HG03442 (cell line): ENCODE data around the gene ZSWIM4.

Source experiments
- ATAC-seq: cut with Tn5 transposase; IDR thresholded peaks from one replicate; pipeline ENCODE4 v1.9.1; 2021; ENCODE audit warnings: mild to moderate bottlenecking, moderate library complexity; ENCODE audit not compliant: unreplicated experiment

Gene ZSWIM4

DNA sequence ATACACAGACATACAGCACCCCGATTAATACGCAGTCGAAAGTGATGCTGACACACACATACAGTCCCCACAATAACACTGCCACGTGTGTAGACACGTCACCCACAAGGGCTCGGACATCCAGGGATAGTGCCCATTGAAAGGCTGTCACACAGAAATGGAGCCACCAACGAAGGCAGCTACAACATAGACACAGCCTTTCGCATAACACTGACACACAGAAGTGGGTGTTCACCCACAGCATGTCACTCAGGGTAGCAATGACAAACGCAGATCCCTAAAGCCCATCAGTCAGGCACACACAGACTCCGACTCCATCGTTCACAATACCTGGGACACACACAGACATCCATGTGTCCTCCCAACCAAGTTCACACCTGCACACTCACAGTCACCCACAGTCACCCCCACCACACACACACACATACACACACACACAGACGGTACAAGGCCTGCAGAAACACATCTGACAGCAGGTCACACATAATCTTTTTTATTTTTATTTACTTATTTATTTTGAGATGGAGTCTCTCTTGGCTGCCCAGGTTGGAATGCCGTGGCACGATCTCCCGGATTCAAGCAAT, 71.3 kb downstream of the ZSWIM4 start:
- ATAC-seq: no peak

DNA sequence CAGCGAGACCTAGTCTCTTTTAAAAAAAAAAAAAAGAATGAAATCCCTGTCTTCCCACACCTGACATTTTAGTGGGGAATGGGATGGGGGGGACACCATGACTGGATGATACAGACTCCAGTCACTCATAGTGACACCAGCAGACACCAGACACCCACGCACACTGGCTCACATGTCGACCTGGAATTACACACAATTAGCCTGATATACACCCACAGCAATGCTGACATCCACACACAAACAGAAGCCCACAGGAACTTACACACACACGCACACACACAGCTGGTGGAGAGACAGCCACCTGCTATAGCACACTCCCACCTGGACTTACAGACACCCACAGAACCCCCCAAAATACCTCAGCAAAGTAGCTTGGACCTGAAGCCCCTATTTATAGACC, 73.4 kb downstream of the ZSWIM4 start:
- ATAC-seq: no peak

DNA sequence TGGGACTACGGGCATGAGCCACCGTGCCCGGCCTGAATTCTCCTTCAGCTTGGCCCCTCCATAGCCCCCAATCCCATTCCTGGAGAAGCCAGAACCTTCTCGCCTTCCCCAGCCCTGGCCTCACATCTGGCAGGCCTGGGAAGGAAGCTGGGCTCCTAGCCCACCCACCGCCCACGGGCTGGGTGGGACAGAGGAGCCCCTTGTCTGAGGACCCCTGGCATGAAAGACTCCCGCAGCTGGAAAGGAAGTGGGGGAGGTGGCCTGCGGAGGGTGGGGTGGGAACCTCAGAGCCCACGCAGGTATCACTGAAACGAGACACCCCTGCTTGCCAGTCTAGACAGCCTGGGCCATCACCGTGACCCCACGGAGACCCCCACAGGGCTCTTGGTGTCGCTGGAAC, 74.0 kb downstream of the ZSWIM4 start:
- ATAC-seq: no peak

DNA sequence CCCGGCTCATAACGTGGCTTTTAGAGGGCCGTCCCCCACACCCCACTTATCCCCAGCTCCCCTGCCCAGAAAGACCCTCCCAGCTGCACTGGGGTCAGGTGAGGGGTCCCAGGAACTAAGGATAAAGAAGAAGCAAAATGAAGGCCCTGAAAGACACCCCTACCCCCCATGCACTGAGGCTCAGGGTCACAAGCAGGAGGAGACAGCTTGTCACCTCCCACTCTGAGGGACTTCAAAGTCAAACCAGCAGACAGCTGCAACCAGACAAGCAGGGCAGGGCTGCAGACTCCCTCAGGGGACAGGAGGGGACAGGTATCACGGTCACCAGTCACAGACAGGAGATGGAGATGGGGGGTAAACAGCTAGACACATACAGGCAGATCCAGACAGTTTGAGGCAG, 75.6 kb downstream of the ZSWIM4 start:
- no peak for ATAC-seq

DNA sequence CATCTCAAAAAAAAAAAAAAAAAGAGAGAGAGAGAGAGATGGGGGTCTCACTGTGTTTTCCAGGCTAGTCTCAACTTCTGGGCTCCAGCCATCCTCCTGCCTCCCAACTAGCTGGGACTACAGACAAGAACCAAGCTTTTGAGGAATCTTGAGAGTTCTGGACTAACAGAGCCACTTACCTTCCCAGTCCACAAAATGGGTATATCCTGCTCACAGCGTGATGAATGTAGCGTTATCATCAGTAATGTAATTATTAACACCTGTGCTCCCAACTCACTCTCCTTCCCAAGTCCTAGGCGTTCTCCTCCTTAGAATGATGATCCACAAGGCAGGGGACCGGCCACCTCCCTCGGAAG, 77.1 kb downstream of the ZSWIM4 start:
- no peak for ATAC-seq

DNA sequence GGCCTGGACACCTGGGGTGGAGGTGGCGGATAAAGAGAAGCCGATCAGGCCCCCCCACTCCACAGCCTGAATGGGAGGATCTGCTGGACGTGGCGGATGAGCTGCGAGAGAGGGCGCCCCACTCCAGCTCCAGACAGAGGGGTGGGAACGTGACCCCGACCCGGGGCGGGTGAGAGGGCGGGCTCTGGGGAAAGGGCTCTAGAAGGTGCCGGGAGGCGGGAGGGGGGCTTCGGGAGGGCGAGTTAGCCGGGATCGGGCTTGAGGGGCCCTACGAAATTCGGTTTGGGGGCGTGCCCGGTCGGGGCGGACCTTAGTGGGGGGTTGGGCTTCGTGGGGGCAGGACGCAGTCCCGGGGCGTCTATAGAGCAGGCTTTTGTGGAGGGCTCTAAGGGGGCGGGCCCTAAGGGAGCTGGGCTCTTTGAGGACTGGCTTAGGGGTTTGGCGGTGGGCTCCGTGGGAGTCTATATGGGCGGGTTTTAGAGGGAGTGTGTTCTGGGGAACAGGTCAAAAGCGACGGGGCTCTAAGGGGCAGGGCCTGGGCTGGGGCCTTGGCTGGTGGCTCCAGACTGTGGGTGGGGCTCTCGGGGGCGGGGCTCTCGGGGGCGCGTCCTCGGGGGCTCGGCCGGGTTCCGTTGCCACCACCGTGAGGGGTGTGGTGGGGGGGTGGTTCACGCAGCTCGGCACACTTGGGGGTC, 77.6 kb downstream of the ZSWIM4 start:
- ATAC-seq: no peak

DNA sequence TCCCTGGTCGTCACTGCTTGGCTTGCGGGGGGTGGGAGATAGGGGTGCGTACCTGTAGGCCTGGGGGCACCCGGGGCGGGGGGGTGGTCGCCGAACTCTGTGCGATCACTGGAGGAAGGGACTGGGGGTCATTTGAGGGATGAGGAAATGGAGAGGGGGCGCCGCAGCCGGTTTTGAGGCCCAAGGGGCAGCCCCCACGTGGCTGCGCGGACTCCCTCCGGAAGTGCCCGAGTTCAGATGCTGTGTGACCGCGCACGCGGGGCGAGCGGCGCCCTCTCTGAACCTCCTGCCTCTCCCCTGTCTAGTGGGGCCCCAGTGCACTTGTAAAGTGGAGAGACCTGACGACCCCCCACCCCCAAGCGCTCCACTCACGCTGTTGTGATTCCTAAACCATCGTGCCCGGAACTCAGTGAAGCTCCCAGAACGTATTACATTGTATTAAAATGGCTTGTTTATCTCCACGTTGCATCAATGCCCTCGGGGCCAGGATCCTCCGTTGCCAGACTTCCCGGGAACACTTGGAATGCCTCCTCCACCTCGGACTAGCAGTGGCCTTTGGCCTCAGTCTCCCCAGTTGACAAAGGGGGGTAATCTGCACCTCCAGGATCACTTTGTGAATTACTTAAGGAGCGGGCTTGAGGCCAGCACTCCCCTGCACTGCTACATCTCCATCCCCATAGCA, 78.7 kb downstream of the ZSWIM4 start:
- no peak for ATAC-seq

DNA sequence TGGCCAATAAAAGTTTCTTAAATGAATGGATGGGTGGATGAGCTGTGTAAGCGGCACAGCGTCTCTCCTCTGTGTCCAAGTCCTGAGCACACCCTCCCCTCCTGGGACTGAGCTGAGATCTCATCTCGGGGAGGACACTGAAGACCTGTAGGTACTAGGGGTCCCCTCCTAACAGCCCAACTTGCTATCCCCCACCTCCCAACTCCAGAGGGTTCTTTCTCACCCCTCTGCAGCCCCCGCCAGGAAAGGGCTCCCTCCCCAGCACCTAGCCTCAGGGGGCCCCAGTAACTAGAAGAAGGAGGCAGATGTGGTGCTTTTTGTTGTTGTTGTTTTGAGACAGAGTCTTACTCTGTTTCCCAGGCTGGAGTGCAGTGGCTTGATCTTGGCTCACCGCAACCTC, 80.6 kb downstream of the ZSWIM4 start:
- no peak for ATAC-seq

DNA sequence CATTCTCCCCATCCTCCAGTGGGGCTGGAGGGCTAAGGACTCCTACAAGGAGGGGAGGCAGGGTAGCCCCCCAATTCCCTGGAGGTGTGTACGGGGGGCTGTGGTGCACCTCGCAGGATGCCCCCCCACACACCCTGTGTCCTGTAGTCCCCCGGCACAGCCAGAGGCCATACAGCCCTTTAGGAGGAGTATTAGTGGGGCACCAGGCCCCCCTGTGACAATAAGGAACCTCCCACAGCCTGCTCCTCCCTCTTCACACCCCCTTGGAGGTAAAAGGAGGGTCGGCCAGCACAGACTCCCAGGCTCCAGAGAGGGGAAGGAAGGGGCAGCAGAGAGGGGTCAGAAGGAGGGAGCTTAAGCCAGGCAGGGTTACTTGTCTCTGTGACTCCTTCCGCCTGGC, 81.6 kb downstream of the ZSWIM4 start, which contains the start of gene NANOS3:
NANOS3 (plus strand) TSS at position 301 of the 400 bp plus-strand sequence. CDS start 115 bp downstream, outside the sequence.
- ATAC-seq: no peak

DNA sequence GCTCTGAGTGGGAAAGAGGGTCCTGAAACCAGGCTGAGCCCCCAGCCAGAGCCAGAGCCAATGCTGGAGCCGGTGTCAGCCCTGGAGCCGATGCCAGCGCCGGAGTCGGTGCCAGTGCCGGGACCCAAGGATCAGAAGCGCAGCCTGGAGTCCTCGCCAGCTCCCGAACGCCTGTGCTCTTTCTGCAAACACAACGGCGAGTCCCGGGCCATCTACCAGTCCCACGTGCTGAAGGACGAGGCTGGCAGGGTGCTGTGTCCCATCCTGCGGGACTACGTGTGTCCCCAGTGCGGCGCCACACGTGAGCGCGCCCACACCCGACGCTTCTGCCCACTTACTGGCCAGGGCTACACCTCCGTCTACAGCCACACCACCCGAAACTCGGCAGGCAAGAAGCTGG, 82.1 kb downstream of the ZSWIM4 start:
- ATAC-seq: no peak

DNA sequence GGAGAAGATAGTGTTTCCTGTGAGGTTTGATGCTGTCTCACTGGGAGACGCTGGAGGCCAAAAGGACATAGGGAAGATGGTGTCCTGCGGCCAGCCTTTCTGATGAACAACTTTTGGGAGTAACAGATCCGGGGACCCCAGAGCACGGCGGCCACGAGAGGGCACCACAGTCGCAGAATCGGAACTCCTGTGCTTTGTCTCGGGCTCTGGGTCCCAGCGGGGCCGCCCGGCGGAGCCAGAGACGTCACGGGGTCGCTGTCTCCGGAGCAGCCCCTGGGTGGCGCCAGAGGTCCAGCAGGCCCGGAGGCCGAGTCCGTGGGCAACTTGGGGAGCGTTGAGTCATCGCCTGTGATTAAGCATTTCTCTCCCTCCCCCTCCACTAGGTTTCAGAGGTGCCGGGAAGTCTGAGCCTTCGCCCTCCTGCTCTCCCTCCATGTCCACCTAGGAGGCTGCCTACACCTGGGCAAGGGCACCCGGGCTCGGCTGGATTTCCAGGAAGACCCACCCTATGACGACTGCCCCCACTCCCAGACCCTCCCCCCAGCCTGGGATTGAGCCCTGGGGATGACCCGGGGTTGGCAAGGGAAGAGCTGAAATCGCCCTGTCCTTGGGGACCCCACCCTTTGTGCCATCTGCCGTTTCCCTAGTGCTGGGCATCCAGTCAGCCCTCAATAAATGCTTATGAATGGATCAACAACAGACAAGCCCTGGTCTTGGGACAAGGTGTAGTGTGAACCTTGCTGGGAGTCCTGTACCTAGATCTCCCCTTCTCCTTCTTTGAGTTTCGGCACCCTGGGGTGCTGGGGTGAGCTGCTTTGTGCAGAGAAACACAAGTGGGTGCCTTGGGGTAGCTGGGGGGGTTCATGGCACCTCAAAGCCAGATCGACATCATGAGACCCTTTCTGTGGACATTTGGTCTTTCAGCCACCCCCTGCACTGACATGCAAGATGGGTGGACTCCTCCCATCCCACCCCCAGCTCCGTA, 85.1 kb downstream of the ZSWIM4 start:
- peak; percentile 83 for ATAC-seq

DNA sequence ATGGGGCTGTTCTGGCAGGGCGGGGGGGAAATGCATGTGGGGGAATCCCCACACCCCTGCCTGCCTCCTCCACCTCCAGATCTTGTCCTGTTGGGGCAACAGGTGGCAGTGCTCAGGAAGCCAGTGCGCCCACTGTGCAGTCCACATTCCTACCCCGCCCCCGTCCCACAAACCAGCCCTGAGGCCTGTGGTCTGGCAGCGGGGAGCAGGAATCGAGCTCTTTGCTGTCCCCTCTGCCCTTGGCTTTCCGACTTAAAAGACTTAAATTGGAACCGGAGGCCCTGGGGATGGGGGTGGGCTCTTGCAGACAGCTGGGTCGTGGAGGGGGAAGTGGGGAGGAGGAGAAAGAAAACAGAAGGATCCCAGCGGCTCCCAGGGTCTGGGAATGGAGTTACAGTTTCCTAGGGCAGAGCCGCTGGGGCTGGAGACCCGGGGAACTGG, 86.0 kb downstream of the ZSWIM4 start:
- no peak for ATAC-seq
